Loucy (cell line): ENCODE results near the gene CRYL1.

Experiments used
- H2AFZ ChIP-seq: fragments of 200-600 bp; sonication (generic); 2 replicates; pipeline ENCODE4 v1.6.0; 2016; ENCODE audit warnings: antibody characterized with exemption, mild to moderate bottlenecking, low read length, moderate library complexity
- H3F3A ChIP-seq: fragments of 200-600 bp; 2 replicates; pipeline ENCODE4 v1.6.0; 2016; ENCODE audit warnings: antibody characterized with exemption, low read depth, mild to moderate bottlenecking
- H3K27me3 ChIP-seq: fragments of 200-600 bp; sonication (generic); 2 replicates; pipeline ENCODE4 v1.6.1; 2014; ENCODE audit warnings: low read length, mild to moderate bottlenecking; ENCODE audit not compliant: insufficient read depth, poor library complexity, severe bottlenecking
- H3K36me3 ChIP-seq: fragments of 200-600 bp; sonication (generic); 2 replicates; pipeline ENCODE4 v1.6.1; 2016; ENCODE audit warnings: low read length; ENCODE audit not compliant: insufficient read depth
- H3K4me1 ChIP-seq: fragments of 200-600 bp; sonication (generic); 2 replicates; pipeline ENCODE4 v1.5.1; 2014; ENCODE audit warnings: low read length, mild to moderate bottlenecking; ENCODE audit not compliant: insufficient read depth, poor library complexity, severe bottlenecking
- H3K4me2 ChIP-seq: fragments of 200-600 bp; sonication (generic); 2 replicates; pipeline ENCODE4 v1.6.0; 2014; ENCODE audit warnings: antibody characterized with exemption, low read length, low read depth, mild to moderate bottlenecking; ENCODE audit not compliant: poor library complexity, severe bottlenecking
- H3K4me3 ChIP-seq: fragments of 200-600 bp; sonication (generic); 2 replicates; pipeline ENCODE4 v1.5.1; 2014; ENCODE audit warnings: low read length, mild to moderate bottlenecking, mixed read lengths; ENCODE audit not compliant: poor library complexity, severe bottlenecking
- H3K79me2 ChIP-seq: fragments of 200-600 bp; sonication (generic); 2 replicates; pipeline ENCODE4 v1.6.1; 2014; ENCODE audit warnings: low read length; ENCODE audit not compliant: insufficient read depth
- H3K9ac ChIP-seq: fragments of 200-600 bp; sonication (generic); 2 replicates; pipeline ENCODE4 v1.6.0; 2014; ENCODE audit warnings: mild to moderate bottlenecking, low read depth, low read length, moderate library complexity; ENCODE audit not compliant: poor library complexity, severe bottlenecking
- H3K9me2 ChIP-seq: fragments of 200-600 bp; sonication (generic); replicated peaks from 2 replicates; pipeline ENCODE4 v1.6.1; 2016; ENCODE audit warnings: low read depth, low read length, mixed read lengths
- H3K9me3 ChIP-seq: fragments of 200-600 bp; sonication (generic); 2 replicates; pipeline ENCODE4 v1.6.1; 2014; ENCODE audit warnings: mild to moderate bottlenecking, antibody characterized with exemption, low read length, low read depth; ENCODE audit not compliant: insufficient read depth
- H4K20me1 ChIP-seq: fragments of 200-600 bp; sonication (generic); 2 replicates; pipeline ENCODE4 v1.6.0; 2014; ENCODE audit warnings: antibody characterized with exemption, low read length, mild to moderate bottlenecking; ENCODE audit not compliant: insufficient read depth, poor library complexity, severe bottlenecking
- CTCF ChIP-seq: fragments of 200-600 bp; sonication (generic); conservative IDR thresholded peaks from 2 replicates; pipeline ENCODE4 v1.5.1; 2014; ENCODE audit warnings: mild to moderate bottlenecking, antibody characterized with exemption, low read length
- EZH2phosphoT487 ChIP-seq: fragments of 200-600 bp; IDR thresholded peaks from 2 replicates; pipeline ENCODE4 v1.6.1; 2018; ENCODE audit warnings: antibody characterized with exemption, mild to moderate bottlenecking, moderate library complexity, borderline replicate concordance

CRYL1 gene

GRCh38 chr13:20391597-20392452, 133.8 kb downstream of the CRYL1 start:
- Histone ChIP-seq H3K4me1 (peaks cover 11% of the 10 kb centered on the region), H3K9me3 (no peaks in the 10 kb centered on the region), H3K9ac (no peak overlapping the region), H3K36me3 (no peaks in the 10 kb centered on the region), H3K4me2 (no peak overlapping the region), H3K79me2 (no peaks in the 10 kb centered on the region), H3K27me3 (no peaks in the 10 kb centered on the region), H3K4me3 (no peak overlapping the region), H3F3A (no peaks in the 10 kb centered on the region), H4K20me1 (no peaks in the 10 kb centered on the region), H3K9me2 (no peaks in the 10 kb centered on the region), H2AFZ (no peak overlapping the region)
- TF ChIP-seq CTCF: no peak
- TF ChIP-seq EZH2phosphoT487: no peak

- H3K4me2 ChIP-seq: no peak overlapping the region
- H4K20me1 ChIP-seq: no peaks in the 10 kb centered on the region
- H3K27me3 ChIP-seq: no peaks in the 10 kb centered on the region
- no peaks in the 10 kb centered on the region for H3K9me3 ChIP-seq
- H3K9me2 ChIP-seq: no peaks in the 10 kb centered on the region
- no peaks in the 10 kb centered on the region for H3F3A ChIP-seq
- H3K4me3 ChIP-seq: no peak overlapping the region
- H3K79me2 ChIP-seq: no peaks in the 10 kb centered on the region
- no peak overlapping the region for H3K9ac ChIP-seq
- no peak overlapping the region for H2AFZ ChIP-seq
- TF ChIP-seq CTCF (no peak), EZH2phosphoT487 (no peak)
- no peaks in the 10 kb centered on the region for H3K36me3 ChIP-seq
- peaks cover 11% of the 10 kb centered on the region for H3K4me1 ChIP-seq
Measured at GRCh38 chr13:20390526-20391175, 135.0 kb downstream of the CRYL1 start.

GRCh38 chr13:20389696-20390525, 135.7 kb downstream of the CRYL1 start:
- H3K4me1 ChIP-seq: peaks cover 11% of the 10 kb centered on the region
- H3K9me3 ChIP-seq: no peaks in the 10 kb centered on the region
- H3K79me2 ChIP-seq: no peaks in the 10 kb centered on the region
- H3K9me2 ChIP-seq: no peaks in the 10 kb centered on the region
- no peaks in the 10 kb centered on the region for H3F3A ChIP-seq
- H3K4me3 ChIP-seq: no peak overlapping the region
- no peaks in the 10 kb centered on the region for H4K20me1 ChIP-seq
- TF ChIP-seq CTCF: no peak
- TF ChIP-seq EZH2phosphoT487: no peak
- H3K27me3 ChIP-seq: no peaks in the 10 kb centered on the region
- no peak overlapping the region for H3K9ac ChIP-seq
- H3K36me3 ChIP-seq: no peaks in the 10 kb centered on the region
- no peak overlapping the region for H2AFZ ChIP-seq
- no peak overlapping the region for H3K4me2 ChIP-seq
